Mucosa of gallbladder (tissue), 1 donor: Measurements from ENCODE around the gene CAPN15. TPM values are rescaled to one million over a fixed set of nuclear protein-coding genes. Genes with fewer than 3 reads are reported as not detected.
"Not testable (repeated sequence)": the region's sequence is repeated elsewhere in the genome, so short reads cannot be mapped to it uniquely, and the experiment has no call there.

Source experiments
- DNase-seq: peaks from one replicate; pipeline ENCODE4 v3.0.0-alpha.2; 2020; ENCODE audit warnings: low spot score
- total RNA-seq: library from RNA; stranded (reverse); gene quantifications from one replicate; pipeline ENCODE4 v1.2.1, GENCODE V29; 2021
- donor health status: DM: no; HTN: no; CAD: no.

The CAPN15 gene
- 75.4 TPM for total RNA-seq

- peak; percentile 82 for DNase-seq
These were observed at the start of gene CAPN15 for GRCh38 chr16:527015-527903. Gene CAPN15 (plus strand): TSS chr16:527712. CDS start chr16:546839, 19,127 bp downstream.

DNA sequence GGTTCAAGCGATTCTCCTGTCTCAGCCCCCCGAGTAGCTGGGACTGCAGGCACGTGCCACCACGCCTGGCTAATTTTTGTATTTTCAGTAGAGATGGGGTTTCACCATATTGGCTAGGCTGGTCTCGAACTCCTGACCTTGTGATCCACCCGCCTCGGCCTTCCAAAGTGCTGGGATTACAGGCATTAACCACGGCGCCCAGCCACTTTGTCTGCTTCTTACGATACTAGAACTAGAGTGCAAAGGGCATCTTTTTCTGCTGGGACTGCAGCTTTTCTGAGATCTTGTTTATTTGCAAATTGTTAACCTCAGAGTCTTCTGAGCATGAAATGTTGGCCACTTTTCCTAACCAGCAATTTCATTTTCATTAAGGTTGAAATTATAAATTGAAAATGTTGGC lies 49.2 kb upstream of the CAPN15 start:
- not testable (repeated sequence) for DNase-seq

GRCh38 chr16:482468-483185 lies 44.9 kb upstream of the CAPN15 start:
- DNase-seq, result no peak

GRCh38 chr16:483341-484075 lies 44.0 kb upstream of the CAPN15 start:
- no peak for DNase-seq

DNA sequence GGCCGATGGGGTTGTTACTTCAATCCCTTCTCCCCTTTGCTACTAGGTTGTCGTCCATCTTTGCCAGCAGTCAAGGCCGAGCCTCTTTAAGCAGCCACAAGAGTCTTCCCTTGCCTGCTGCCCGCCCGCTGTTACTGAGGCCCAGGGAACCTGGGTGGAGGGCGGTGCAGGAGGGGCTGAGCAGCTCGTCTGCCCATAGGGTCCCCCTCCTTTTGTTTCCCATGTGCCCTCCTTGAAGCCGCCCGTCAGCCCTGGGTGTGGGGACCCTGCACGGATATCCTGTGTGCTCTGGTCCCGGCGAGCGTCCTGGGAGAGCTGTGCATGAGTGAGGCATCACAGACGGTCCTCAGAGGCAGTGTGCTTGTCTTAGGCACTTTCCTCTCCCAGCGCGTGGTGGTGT lies 37.9 kb upstream of the CAPN15 start:
- DNase-seq, result no peak

GRCh38 chr16:490768-491167 lies 36.7 kb upstream of the CAPN15 start:
- no peak for DNase-seq

DNA sequence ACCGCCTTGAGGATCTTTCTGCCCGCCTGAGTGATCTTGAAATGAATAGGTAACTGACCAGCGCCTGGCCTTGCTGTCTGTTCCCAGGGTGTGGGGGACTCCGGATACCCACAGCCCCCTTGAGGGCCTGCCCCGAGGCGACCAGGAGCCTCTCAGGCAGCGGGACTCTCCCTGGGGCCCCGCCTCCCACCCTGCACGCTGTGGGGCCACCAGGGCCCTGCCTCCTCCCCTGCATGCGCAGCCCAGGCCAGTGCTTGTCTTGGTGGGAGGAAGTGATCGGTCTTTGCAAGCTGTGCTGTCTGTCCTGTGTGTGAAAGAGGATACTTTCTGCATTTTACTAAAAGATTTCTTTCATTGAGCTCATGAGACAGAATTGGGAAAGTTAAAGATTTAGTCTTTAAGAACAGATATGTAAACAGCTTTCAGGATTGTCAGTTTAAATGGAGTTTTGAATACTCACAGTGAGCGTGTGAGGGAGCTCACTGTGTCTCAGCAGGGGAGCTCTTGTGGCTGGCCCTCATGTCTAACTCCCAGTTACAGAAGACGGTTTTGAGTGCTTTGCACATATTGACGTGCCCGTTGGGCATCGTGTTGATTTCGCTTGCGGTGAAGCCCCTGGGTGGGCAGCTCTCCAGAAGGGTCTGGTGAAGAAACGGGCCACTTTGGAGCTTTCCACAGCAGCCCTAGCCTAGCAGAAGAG lies 36.1 kb upstream of the CAPN15 start:
- DNase-seq, result no peak

DNA sequence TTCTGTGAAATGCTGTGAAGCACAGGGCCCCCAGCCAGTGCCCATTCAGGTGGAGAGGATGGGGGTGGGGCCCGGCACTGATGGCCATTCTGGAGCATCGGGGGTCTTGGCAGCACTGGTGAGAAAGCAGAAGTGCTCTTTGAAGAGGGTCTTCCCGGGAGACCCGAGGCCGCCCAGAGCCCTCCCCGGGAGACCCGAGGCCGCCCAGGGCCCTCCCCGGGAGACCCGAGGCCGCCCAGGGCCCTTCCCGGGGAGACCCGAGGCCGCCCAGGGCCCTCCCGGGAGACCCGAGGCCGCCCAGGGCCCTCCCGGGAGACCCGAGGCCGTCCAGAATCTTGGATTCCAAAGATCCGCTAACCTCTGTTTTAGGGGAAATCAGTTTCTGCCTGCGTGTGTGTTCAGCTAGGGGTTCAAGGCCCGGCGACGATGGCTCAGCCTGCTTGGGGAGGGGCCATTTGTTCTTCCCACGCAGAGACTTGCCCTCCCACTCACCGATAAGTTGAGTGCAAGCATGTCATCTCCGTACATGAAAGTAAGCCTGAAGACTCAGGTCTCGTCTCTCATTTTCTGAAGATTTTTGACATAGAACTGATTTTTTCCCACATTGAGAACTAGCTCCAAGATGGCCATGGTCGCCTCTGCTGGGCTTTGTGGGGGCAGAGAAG lies 35.2 kb upstream of the CAPN15 start:
- DNase-seq, result no peak

GRCh38 chr16:494676-495075 lies 32.8 kb upstream of the CAPN15 start:
- not testable (repeated sequence) for DNase-seq

- DNase-seq, result no peak
These were observed 32.3 kb upstream of the CAPN15 start for GRCh38 chr16:495127-495748.

DNA sequence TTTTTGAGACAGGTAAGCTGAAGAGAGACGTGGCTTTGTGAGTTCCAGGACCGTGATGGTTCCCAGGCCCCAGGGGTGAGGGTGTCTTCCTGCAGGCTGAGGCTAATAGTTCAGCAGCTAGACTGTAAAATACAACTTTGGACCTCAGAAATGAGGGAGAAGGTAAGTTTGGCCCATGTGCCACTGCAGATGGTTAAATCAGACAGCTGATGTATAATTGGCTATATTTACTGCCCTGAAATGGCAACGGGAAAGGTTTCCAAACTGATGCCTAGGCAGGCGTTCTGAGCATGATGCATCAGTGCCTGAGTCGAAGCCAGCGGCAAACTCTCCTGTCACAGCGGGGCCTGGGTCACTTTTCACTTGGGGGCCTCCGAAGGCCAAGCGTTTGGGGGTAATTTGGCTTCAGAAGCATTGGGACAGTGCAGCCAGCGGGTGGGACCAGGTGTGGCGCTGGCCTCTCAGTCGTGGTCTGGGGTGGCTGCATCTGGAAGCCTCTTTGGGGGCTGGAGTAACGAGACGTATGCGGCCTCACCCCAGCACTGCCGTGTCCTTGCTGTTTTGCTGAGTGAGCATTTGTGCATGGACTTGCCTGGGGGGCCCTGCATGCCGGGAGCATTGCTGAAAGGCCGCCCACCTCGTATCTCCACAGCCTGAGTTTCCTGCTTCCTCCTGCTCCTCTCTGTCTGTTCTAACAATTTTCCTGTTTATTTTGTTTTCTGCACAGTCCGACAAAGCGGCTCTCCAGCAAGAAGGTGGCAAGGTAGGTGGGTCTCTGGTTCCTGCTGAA lies 31.2 kb upstream of the CAPN15 start:
- no peak for DNase-seq

DNA sequence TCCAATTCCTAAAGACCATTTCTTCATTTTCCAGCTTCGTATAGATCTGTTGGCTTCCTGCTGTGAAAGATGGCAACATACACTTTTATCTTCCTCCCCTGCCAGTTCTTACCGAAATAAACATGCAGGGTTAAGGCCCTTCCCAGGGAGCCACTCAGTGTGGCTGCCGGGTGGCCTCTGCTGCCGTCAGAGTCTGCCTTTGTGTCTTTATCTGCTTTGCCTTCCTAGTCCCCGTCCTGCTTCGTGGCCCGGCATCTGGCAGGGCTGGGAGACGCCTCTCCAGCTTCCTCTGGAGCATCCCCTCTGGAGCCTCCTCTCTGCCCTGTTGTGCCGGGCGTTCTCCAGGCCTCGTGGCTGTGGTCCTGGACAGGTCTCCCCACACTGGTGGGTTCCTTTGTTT lies 30.3 kb upstream of the CAPN15 start:
- DNase-seq, result no peak

DNA sequence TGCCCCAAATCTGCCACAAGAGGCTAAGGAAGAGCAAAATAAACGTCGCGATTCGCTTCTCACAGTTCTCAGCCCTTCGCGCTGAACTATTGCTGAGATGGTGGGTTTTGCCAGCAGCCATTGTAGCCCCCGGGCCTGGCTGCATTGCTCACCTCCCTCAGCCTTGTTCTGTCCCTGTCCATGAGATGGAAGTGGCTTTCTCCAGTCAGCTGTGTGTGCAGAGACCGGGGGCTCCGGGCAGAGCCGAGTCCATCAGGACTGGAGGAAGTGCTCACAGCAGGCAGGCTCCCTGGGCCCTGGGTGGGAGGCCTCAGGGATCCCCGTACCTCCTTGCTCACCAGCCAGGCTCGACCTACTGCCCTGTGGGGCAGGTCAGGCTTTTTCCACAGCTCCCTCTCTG lies 27.6 kb upstream of the CAPN15 start:
- DNase-seq, result no peak

DNA sequence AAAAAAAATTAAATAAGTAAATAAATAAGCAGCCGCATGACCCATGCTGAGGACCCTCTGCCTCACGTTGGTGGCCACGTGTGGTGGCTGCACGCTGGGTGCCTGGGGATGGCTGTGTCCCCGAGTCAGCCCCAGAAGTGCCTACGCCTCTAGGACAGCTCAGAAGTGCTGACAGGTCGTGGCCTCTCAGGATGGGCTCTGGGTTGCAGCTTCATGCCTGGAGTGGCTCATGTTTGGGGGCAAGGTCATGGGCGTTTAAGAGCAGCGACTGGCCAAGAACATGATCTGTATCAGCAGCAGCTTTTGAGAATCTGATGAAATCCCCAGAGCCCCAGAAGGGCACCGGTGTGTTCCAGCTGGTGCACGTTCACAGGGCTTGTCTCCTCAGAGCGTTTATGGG lies 26.8 kb upstream of the CAPN15 start:
- DNase-seq, result no peak

DNA sequence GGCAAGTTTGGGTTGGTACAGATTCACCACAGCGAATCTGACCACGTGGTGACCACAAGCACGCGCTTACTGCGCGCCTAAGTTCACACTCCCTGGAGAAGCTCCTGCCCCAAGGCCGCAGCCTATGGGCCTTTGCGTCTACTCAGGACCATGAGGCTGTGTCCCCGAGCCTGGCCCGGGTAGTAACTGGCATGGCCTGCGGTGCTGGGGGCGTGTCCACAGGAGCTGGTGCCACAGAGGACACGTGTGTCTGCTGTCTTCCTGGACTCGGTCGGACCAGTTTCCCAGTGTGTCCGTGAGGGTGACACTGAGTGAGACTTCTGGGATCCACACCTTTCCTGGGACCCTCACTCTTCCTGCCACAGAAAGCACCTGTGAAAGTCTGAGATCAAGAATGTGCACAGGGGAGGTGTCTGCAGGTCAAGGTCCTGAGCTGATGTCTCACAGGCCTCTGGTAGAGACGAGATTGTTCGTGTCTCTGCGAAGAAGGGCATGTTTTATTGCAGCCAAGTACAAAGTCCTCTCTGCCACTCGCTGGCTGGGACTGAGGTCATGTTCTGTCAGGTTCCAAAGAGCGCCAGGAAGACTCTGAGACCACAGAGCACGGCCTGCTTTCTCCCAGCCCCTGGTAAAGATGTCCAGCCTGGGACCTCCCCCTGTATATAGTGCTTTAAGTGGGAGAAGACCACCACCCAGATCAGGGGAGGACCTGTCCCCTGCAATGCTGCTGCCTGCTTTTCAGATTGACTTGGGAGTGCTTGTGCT lies 25.2 kb upstream of the CAPN15 start:
- DNase-seq, result peak; percentile 76

- DNase-seq, result no peak
These were observed 24.1 kb upstream of the CAPN15 start for GRCh38 chr16:503150-504071.

GRCh38 chr16:505479-506245 lies 21.9 kb upstream of the CAPN15 start:
- DNase-seq, result no peak
